NB4 (cell line): Measurements from ENCODE around the gene CCDC87.

Experiments used
- POLR2A ChIP-seq: IDR thresholded peaks from 2 replicates; pipeline ENCODE4 v1.6.1; 2011; ENCODE audit warnings: mild to moderate bottlenecking; ENCODE audit not compliant: insufficient read length; ENCODE audit errors: extremely low read depth
- TF ChIP-seq, protein P1 (sequence below): IDR thresholded peaks from one replicate; pipeline ENCODE4 v1.5.1; 2012; ENCODE audit warnings: low read depth, low read length

DNA sequence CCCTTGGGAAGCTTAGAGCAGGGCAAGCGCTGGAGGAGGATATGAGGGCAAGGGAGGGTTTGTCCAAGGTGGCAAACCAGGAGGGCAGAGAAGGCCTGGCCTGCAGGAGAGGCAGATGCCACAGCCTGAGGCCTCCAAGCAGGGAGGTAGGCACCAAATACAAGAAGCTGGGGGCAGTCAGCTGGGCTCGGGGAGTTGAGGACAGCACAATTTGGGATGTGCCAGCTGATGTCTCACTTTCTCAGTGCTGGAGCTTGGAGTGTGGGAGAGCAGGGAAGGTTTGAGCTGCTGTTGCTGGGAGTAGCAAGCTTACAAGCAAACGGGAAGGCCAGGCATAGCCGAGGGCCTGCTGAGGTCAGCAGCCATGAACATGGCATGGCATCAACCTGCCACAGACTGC lies 51.0 kb downstream of the CCDC87 start:
- TF ChIP-seq POLR2A = no peak
- TF ChIP-seq, protein P1, sequence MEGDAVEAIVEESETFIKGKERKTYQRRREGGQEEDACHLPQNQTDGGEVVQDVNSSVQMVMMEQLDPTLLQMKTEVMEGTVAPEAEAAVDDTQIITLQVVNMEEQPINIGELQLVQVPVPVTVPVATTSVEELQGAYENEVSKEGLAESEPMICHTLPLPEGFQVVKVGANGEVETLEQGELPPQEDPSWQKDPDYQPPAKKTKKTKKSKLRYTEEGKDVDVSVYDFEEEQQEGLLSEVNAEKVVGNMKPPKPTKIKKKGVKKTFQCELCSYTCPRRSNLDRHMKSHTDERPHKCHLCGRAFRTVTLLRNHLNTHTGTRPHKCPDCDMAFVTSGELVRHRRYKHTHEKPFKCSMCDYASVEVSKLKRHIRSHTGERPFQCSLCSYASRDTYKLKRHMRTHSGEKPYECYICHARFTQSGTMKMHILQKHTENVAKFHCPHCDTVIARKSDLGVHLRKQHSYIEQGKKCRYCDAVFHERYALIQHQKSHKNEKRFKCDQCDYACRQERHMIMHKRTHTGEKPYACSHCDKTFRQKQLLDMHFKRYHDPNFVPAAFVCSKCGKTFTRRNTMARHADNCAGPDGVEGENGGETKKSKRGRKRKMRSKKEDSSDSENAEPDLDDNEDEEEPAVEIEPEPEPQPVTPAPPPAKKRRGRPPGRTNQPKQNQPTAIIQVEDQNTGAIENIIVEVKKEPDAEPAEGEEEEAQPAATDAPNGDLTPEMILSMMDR = no peak
